DMS114 treated with DMSO at 0.1 percent for 48 hours (cell line): ENCODE results near the gene DLG2.

ENCODE experiments used
- DNase-seq: peaks from one replicate; lab custom pipeline; 2025; ENCODE audit not compliant: unreplicated experiment; lab: John Stamatoyannopoulos, UW

Gene DLG2

DNA sequence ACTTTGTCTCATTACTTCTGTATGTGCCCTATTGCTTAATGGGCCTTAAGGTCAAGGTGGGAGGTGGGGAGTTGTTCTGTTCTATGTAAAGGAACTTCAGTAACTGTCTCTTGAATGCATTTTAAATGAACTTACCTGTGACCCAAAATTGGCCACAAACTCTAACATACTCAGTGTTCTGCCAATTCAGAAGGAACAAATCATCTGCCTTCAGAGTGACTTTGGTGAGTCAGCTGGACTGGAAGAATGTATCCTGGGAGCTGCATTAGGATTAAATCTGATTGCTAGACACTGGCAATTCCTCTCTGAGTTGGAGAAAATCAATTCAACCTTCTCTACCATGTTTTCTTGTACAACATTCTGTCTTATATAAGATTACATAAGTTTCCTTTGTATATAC, 1104.8 kb downstream of the DLG2 start:
- no peak for DNase-seq

GRCh38 chr11:84518631-84519183, 1108.4 kb downstream of the DLG2 start:
- no peak for DNase-seq

GRCh38 chr11:84514436-84514835, 1112.7 kb downstream of the DLG2 start:
- DNase-seq, result no peak

DNA sequence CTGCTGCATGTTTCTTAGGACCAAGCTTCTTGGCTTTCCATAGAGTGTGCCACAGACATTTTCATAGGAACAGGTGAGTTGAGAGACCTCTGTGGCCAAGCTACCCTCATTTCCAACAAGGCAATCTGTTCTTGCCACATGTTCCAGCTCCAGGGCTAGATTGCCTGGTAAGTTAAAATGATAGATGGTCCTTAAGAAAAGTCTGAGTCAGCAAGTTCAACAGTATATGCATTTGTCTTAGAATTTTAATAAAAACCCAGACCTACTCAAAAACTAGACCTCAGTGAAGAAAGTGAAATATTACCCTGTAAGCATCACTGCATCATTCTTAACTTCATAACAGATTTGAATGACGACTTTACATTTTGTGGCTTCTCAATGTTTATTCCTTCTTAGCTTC, 1123.6 kb downstream of the DLG2 start:
- DNase-seq, result no peak

DNA sequence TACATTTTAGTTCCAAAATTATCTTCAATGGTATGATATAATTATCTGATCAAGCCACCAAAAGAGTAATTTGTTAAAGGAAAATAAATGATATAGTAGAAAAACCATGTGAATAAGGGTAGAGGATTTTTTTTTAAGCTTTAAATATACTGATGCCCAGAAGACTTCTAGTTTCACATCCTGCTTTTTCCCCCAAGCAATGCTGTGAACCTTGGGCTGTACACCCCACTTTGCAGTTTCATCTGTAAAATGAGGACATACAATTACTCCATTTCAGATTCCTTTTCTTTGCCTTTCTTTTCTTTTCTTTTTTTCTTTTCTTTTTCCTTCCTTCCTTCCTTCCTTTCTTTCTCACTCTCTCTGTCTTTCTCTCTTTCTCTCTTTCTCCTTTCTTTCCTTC, 1125.4 kb downstream of the DLG2 start:
- DNase-seq, result no peak

DNA sequence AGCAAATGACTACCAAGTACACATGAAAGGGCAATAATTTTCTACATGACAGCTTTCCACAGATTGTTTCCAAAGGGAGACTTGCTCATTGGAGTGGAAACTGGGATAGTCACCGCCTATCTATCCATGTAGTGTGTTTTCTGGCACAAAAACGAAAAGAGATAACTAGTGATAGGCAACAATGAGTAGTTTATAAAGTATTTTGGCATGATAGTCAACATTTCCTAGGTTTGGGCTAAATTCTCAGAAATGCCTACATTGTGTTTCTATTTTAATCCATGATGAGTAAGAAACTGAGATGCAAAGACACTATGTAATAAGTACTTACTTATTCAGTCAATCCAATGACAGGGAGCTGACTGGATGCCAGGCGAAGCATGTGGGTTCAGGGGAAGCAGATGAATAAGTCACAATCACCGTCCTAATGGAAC, 1129.1 kb downstream of the DLG2 start:
- no peak for DNase-seq

DNA sequence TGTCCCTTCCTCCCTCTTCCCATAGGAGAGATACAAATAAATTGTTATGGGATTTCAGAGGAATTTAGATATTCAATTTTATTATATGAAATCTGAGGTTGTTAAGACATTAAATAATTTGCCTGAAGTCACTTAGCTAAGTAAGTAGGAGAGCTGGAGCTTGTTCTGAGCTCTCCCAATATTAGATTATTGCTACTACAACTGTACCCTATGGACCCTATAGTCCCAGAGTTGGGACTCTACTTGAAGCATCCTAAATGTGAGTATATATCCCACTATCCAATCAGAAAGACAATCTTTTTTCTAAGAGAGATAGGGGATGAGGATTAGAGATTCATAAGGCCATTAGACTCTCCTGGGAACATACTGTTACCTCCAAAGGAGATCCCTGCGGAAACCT, 1130.0 kb downstream of the DLG2 start:
- no peak for DNase-seq

DNA sequence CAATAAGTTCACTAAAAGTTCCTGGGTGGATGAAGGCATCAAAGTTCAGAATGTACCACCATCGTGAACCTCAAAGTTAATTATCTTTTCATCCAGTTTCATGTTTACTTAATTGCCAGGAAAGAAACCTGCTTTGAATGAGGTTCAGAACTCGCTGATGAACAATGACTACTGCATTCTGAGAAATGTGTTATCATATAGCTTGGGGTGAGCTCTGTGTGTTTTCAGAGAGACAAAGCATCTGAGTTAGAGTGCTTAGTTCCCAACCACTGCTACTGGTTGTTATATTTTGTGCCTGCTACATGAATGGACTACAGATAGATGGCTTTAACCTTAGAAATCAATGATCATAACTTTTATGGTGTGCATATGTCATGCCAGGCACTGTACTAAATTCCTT, 1131.0 kb downstream of the DLG2 start:
- no peak for DNase-seq

DNA sequence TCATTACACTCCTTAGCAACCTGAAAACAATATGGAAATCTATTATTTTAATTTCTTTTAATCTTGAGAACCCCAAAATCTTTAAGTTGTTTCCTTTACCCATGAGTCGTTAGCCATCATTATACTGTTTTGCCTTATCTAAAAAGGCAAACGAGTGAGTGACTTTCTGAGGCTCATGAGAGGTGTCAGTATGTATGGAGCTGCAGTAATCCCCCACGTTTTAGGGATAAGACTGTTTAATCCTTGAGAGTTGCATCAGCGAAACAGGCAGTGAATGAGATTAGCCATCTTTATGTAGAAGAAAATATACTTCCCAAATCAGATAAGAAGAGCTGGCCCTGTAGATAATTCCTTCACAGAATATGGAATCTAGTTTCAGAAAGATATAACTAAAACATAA, 1147.0 kb downstream of the DLG2 start:
- no peak for DNase-seq

- no peak for DNase-seq
Measured at GRCh38 chr11:84476581-84476980, 1150.6 kb downstream of the DLG2 start.

DNA sequence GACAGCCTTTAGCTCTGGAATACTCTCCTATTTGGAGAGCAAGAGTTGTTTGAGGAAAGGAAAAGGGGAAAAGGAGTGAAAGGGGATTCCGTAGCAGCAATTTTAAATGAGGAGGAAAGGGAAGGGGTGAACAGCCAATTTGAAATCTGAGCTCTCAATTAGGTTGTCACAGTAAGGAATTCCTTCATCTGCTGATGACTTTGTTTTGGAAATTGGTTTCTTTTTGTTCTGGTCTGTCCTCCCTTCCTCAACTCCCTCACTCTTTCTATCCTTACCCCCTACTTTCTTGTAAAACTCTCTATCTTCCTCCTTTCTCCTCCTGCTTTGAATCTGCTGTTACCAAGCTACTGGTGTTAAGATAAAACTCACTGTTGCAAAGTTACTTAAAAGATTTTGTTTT, 1155.6 kb downstream of the DLG2 start:
- no peak for DNase-seq

DNA sequence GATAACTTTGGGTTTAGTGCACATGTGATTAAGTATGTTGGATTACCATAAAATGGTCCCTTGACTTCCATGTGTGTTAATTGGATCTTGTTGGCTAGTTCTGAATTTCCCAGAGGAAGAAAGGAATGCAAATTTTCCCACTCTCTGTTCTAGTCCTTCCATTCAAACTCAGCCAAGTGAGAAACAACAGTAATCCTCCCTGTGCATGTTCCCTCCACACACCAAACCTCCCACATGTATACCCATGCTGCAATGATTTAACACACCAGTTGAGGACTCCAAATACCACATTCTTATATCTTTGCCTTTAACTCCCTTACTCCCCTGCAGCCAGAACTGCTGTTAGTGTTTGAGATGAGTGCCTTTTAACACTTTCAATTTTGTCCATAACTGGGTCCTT, 1158.9 kb downstream of the DLG2 start:
- no peak for DNase-seq

- DNase-seq, result no peak
Measured at GRCh38 chr11:84465040-84465439, 1162.1 kb downstream of the DLG2 start.

DNA sequence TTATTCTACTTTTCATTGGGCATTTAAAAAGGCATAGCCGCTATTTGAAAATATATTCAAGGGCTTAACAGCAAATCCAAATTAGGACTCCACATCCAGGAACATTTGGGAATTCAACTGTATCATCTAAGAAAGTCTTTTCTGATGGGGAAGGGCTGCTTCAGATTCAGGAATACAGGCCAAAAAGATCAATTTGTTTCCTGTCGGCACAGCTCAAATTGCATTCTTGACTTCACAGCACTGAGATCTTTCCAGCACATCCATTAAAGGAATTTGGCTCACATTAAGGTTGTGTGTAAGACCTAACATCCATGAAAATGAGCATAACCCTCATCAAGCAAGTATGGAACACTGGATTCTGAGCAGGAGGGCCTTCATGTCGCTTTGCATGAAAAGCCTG, 1171.5 kb downstream of the DLG2 start:
- no peak for DNase-seq

DNA sequence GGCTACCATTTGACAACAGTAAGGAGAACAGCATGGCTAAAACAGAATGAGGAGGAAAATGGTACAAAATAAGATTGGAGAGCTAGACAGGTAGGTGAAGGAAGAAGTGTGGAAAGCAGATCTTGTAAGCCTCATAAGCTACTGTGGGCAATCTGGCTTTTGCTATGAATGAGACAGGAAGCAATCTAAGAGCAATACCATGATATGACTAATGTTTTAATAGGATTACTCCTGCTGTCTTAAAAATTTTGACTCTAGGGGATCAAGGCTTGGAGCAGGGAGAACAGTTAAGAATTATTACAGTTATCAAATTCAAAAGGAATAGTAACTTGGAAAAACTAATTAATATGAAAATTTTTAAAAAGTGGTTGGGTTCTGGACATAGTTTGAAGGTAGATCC, 1174.9 kb downstream of the DLG2 start:
- DNase-seq, result no peak

GRCh38 chr11:84438565-84438964, 1188.6 kb downstream of the DLG2 start:
- no peak for DNase-seq

DNA sequence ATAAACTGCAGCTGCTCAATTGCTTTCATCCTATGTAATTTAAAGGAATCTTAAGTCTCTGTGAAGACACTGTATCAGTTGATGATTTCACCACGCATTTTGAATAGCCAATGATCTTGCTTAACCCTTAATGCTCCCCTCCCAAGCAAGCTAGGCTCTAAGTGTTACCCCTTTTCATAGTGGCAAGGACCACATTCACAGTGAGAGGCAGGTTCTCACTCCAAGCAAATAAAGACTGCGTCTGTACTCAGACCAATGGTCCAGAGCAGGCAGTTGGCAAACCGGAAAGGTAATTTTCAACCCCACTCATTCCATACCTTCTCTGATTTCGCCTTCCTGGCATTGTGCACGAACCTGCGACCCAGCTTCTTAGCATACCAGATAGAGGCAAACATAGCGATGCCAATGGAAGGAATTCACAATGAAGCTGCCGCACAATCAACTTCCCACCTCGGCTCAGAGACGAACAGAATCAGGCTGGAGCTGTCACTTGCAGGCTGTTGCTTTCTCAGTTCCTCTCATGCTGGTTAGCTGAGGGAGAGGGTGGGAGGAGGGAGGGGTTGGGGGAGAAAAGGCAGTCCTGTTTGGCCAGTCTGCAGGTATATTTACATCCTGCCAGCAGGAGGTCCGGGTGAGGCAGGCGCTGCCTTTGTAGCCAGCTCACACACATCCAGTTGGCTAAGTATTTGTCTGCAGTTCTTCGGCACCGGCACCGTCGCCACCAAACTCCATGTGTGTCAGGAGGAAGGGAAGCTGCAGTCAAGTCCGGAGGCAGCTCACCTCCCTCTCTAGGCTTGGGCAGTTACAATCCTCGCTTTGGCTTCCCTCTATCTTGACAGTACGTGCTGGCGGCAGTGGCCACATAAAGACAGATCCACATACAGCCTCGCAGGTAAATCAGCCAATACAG, 1189.8 kb downstream of the DLG2 start:
- DNase-seq, result no peak

- DNase-seq, result no peak
Measured at GRCh38 chr11:84430661-84431060, 1196.5 kb downstream of the DLG2 start.

DNA sequence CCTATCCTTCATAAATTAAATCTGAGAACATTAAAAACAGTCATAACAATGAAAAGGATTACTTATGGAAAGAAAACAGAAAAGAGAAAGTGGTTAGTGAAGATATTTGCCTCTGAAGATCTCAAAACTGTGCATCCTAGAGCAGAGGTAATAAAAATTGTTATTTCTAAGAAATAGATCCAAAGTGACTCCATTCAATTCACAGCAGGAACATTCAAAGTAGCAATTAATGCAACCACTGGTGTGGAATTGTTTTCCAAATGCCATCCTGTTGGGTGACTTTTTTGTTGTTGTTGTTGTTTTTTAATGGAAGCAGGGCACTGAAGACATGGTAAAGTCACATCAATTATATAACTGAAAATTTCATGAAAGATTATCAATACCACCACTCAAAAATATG, 1201.5 kb downstream of the DLG2 start:
- DNase-seq, result no peak

GRCh38 chr11:84420271-84420670, 1206.9 kb downstream of the DLG2 start:
- DNase-seq, result no peak

- DNase-seq, result no peak
Measured at GRCh38 chr11:84419616-84420015, 1207.5 kb downstream of the DLG2 start.

DNA sequence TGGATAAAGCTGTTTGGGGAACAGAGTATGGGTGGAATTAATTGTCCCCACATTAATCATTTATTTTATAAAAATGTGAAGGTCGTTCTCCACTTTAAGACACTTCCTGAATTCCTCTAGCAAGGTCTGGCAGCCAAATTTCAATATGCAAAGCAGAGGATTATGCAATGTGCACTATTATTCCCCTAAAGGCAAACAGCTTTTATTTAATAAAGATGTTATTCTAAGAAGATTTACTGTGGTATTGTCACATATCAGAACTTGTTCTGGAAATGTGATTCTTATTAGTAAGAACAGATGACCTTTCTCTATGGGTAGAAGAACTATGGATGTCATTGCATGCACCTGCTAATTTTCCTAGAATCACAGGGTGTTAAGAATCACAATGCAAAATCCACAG, 1212.2 kb downstream of the DLG2 start:
- no peak for DNase-seq

GRCh38 chr11:84413549-84413948, 1213.6 kb downstream of the DLG2 start:
- no peak for DNase-seq
